ENCODE data around the gene MT1M. TPM values are rescaled to one million over a fixed set of nuclear protein-coding genes. Genes with fewer than 3 reads are reported as not detected.

MT1M gene
- total and polyA plus RNA-seq, 2 of the 4 experiments (the other 2 are of a cell fraction), result 0.10 TPM; not detected in 1

DNA sequence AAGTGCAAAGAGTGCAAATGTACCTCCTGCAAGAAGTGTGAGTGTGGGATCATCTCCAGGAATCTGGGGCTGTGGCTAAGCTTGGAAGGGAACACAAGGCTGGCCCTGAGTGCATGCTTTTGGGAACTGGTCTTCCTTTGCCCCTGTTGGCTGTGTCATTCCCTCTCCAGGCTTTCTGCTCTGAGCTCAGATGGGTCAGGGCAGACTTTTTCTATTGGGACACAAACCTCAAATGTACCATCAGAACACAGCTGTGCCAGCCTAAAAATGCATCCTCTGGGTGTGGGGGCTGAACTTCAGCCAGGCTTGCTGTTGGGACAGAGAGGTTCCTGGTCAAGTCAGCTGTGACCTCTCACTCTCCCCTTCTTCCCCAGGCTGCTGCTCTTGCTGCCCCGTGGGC, 20.1 kb downstream of the MT1M start:
- H3K79me1 ChIP-seq (ENCODE audit: low read depth in 1 of 2, low read length in 2 of 2), result no peaks in the 10 kb centered on the region
- H2AK5ac ChIP-seq (ENCODE audit: low read depth, low read length), result no peak overlapping the region
- no peak overlapping the region for H3K27ac ChIP-seq (ENCODE audit: insufficient read depth, low read length)
- BruUV-seq (replicated peaks), result no TSS peak
- no peak overlapping the region for H3K23ac ChIP-seq (ENCODE audit: low read depth, low read length)
- H3K4me2 ChIP-seq (ENCODE audit: low read depth, low read length), result no peak overlapping the region
- CTCF ChIA-PET, result no interaction called here
- dilution Hi-C loops (cut with HindIII; ENCODE audit: low sequenced_read_pairs, unreplicated experiment) (no loop called here), intact Hi-C loops (cut with micrococcal nuclease) (no loop called here), in situ Hi-C loops (cut with MboI; ENCODE audit: low sequenced_read_pairs) (no loop called here)
- H3K14ac ChIP-seq (replicated peaks; ENCODE audit: low read depth, low read length), result no peak overlapping the region
- POLR2A ChIA-PET (ENCODE audit: unreplicated experiment), result no interaction called here
- no peak overlapping the region for H3K4me3 ChIP-seq (ENCODE audit: insufficient read depth, low read depth, low read length)
- H3K9me3 ChIP-seq (ENCODE audit: control insufficient read depth, insufficient read depth, low read length), result no peaks in the 10 kb centered on the region
- H2BK5ac ChIP-seq (ENCODE audit: low read depth, low read length, poor library complexity, severe bottlenecking), result no peak overlapping the region
- H3K36me3 ChIP-seq (ENCODE audit: control insufficient read depth, insufficient read depth, low read length), result no peaks in the 10 kb centered on the region
- no peak overlapping the region for H2BK15ac ChIP-seq (ENCODE audit: low read depth, low read length)
- H2BK20ac ChIP-seq (ENCODE audit: low read depth, low read length), result no peak overlapping the region
- ATAC-seq (ENCODE audit: low read depth) (no peak), DNase-seq (no peak)
- TF ChIP-seq MAFK (IDR thresholded peaks at IDR 0.05; ENCODE audit: low read depth, low read length) (no peak), RAD21 (IDR thresholded peaks at IDR 0.05; ENCODE audit: low read length) (no peak)
- no peak overlapping the region for H4K8ac ChIP-seq (ENCODE audit: low read depth in 2 of 2, low read length in 2 of 2)
- no peak overlapping the region for H4K5ac ChIP-seq (ENCODE audit: low read depth, low read length)
- no CpG with 5 or more reads among the region's 1 CpG for WGBS, 2 experiments (ENCODE audit: extremely low coverage in 2 of 2, insufficient read length in 1 of 2)
- no peak overlapping the region for H3K4ac ChIP-seq (ENCODE audit: low read depth, low read length)
- no peak overlapping the region for H2AK9ac ChIP-seq (replicated peaks; ENCODE audit: low read depth, low read length, poor library complexity)
- no peak overlapping the region for H2AFZ ChIP-seq (replicated peaks; ENCODE audit: low read length, poor library complexity)
- H3K4me1 ChIP-seq (ENCODE audit: control insufficient read depth, insufficient read depth, low read length), result no peaks in the 10 kb centered on the region
- H2BK120ac ChIP-seq (ENCODE audit: low read depth, low read length), result no peak overlapping the region
- peaks cover 73% of the 10 kb centered on the region for H3K27me3 ChIP-seq (ENCODE audit: control insufficient read depth, insufficient read depth, low read length)
- no peak overlapping the region for H3K18ac ChIP-seq (ENCODE audit: low read depth, low read length)
- H4K91ac ChIP-seq (ENCODE audit: insufficient read depth, low read depth, low read length), result no peak overlapping the region
- H3K9me1 ChIP-seq (ENCODE audit: insufficient read depth, low read length), result 0 out of 2 replicates have a peak, but pooled peaks cover under 1% of the 10 kb centered on the region
- no peak overlapping the region for H3K9ac ChIP-seq (ENCODE audit: low read depth, low read length)
- no peak overlapping the region for H3K56ac ChIP-seq (ENCODE audit: extremely low read depth, insufficient read depth, low read length)
- no peaks in the 10 kb centered on the region; the same call in 1 of the 2 replicates for H4K20me1 ChIP-seq (ENCODE audit: insufficient read depth, low read length)
